HG02678 (cell line): ENCODE data around the gene ARHGEF11.

Source experiments
- ATAC-seq: cut with Tn5 transposase; IDR thresholded peaks from one replicate; pipeline ENCODE4 v1.9.1; 2021; ENCODE audit warnings: mild to moderate bottlenecking, moderate library complexity; ENCODE audit not compliant: unreplicated experiment

Gene ARHGEF11

GRCh38 chr1:157050836-157051235 is 5.3 kb upstream of the ARHGEF11 start:
- no peak for ATAC-seq

GRCh38 chr1:157047062-157047410 is 1.5 kb upstream of the ARHGEF11 start:
- no peak for ATAC-seq

GRCh38 chr1:157044326-157044725 is 1.2 kb downstream of the ARHGEF11 start:
- no peak for ATAC-seq

- no peak for ATAC-seq
Observed at GRCh38 chr1:157043685-157044084, 1.9 kb downstream of the ARHGEF11 start.

GRCh38 chr1:157042846-157043245 is 2.7 kb downstream of the ARHGEF11 start:
- no peak for ATAC-seq

- ATAC-seq = no peak
Observed at GRCh38 chr1:157040802-157041201, 4.7 kb downstream of the ARHGEF11 start.

GRCh38 chr1:157035121-157035520 is 10.4 kb downstream of the ARHGEF11 start:
- no peak for ATAC-seq

- no peak for ATAC-seq
Observed at GRCh38 chr1:157034137-157034800, 11.3 kb downstream of the ARHGEF11 start.

- ATAC-seq = no peak
Observed at GRCh38 chr1:157033357-157033876, 12.1 kb downstream of the ARHGEF11 start.

GRCh38 chr1:157032303-157032702 is 13.2 kb downstream of the ARHGEF11 start:
- ATAC-seq = no peak

GRCh38 chr1:157030728-157031127 is 14.8 kb downstream of the ARHGEF11 start:
- no peak for ATAC-seq

GRCh38 chr1:157028674-157029073 is 16.9 kb downstream of the ARHGEF11 start:
- ATAC-seq = no peak

- no peak for ATAC-seq
Observed at GRCh38 chr1:157025856-157026255, 19.7 kb downstream of the ARHGEF11 start.

- no peak for ATAC-seq
Observed at GRCh38 chr1:157025385-157025784, 20.2 kb downstream of the ARHGEF11 start.

GRCh38 chr1:157021688-157022087 is 23.9 kb downstream of the ARHGEF11 start:
- ATAC-seq = no peak

GRCh38 chr1:157019457-157019856 is 26.1 kb downstream of the ARHGEF11 start:
- ATAC-seq = no peak

- no peak for ATAC-seq
Observed at GRCh38 chr1:157011845-157012244, 33.7 kb downstream of the ARHGEF11 start.

- no peak for ATAC-seq
Observed at GRCh38 chr1:157008502-157008901, 37.0 kb downstream of the ARHGEF11 start.

- ATAC-seq = no peak
Observed at GRCh38 chr1:157007306-157007705, 38.2 kb downstream of the ARHGEF11 start.

GRCh38 chr1:157006676-157007075 is 38.9 kb downstream of the ARHGEF11 start:
- ATAC-seq = no peak

- no peak for ATAC-seq
Observed at GRCh38 chr1:157005965-157006364, 39.6 kb downstream of the ARHGEF11 start.

- no peak for ATAC-seq
Observed at GRCh38 chr1:157004806-157005205, 40.7 kb downstream of the ARHGEF11 start.

GRCh38 chr1:157004327-157004726 is 41.2 kb downstream of the ARHGEF11 start:
- ATAC-seq = no peak
